Measurements from ENCODE around the gene SLC37A3. TPM values are rescaled to one million over a fixed set of nuclear protein-coding genes. Genes with fewer than 3 reads are reported as not detected.

SLC37A3 gene
- polyA plus RNA-seq, 2 of the 4 experiments (the other 2 are of a cell fraction): 26.9 to 53.2 TPM

DNA sequence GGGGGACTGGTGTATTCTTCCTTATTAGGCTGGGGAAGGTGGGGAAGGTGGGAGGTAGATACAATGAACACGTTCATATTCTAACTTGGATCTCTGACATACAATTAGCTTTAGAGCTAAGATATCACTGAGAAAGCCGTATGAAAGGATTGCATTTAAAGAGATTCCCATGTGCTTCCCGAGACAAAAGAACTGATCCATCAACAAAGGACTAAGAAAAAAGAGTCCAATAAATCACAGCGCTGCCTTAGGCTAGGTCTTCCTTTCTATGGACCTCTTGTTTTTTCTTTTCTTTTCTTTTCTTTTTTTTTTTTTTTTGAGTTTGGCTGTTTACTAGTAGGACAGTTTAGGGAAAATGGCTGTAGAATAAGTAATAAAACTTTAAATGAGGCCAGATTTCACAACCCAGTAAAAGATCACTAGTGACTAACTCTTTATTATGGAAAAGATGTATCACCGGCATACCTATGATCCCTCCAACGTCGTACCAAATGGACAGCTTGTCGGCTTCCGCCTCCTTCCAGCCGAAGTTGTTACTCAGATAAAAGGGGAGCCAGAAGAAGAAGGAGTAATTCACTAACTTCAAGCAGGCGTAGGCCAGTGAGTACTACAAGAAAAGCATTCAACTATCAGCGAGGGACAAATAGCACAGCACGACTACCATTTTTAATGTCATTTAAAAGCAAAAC is 50.0 kb downstream of the SLC37A3 start:
- H3K4me2 ChIP-seq: no peak overlapping the region
- no peaks in the 10 kb centered on the region for H3K4me1 ChIP-seq
- H3K9me3 ChIP-seq: no peaks in the 10 kb centered on the region
- TF ChIP-seq ZFP36 (IDR thresholded peaks at IDR 0.05; ENCODE audit: borderline replicate concordance, partially characterized antibody) (no peak), HEYL (CRISPR knock-in tag; IDR thresholded peaks at IDR 0.05) (no peak), BHLHE40 (IDR thresholded peaks at IDR 0.05; ENCODE audit: low read depth, low read length) (no peak), POLR2AphosphoS2 (conservative IDR thresholded peaks at IDR 0.05; ENCODE audit: low read length) (no peak), POLR2A (IDR thresholded peaks at IDR 0.05; ENCODE audit: low read length) (no peak), CHD2 (IDR thresholded peaks at IDR 0.05; ENCODE audit: low read length, partially characterized antibody) (no peak), HOXB5 (CRISPR knock-in tag; IDR thresholded peaks at IDR 0.05) (no peak), FOSL2 (IDR thresholded peaks at IDR 0.05) (no peak), FOSL2 (CRISPR knock-in tag; IDR thresholded peaks at IDR 0.05) (no peak), SMC3 (IDR thresholded peaks at IDR 0.05) (no peak), FOXS1 (CRISPR knock-in tag; IDR thresholded peaks at IDR 0.05) (no peak), CEBPB (IDR thresholded peaks at IDR 0.05) (no peak), HOXA7 (CRISPR knock-in tag; IDR thresholded peaks at IDR 0.05) (no peak), ZNF302 (CRISPR knock-in tag; IDR thresholded peaks at IDR 0.05) (no peak)
- TF ChIP-seq, protein P1, sequence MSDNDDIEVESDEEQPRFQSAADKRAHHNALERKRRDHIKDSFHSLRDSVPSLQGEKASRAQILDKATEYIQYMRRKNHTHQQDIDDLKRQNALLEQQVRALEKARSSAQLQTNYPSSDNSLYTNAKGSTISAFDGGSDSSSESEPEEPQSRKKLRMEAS (IDR thresholded peaks at IDR 0.05): no peak
- TF ChIP-seq, protein P2, sequence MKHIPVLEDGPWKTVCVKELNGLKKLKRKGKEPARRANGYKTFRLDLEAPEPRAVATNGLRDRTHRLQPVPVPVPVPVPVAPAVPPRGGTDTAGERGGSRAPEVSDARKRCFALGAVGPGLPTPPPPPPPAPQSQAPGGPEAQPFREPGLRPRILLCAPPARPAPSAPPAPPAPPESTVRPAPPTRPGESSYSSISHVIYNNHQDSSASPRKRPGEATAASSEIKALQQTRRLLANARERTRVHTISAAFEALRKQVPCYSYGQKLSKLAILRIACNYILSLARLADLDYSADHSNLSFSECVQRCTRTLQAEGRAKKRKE (CRISPR knock-in tag; IDR thresholded peaks at IDR 0.05; ENCODE audit: low read depth): no peak
- POLR2A ChIA-PET: no interaction called here
- CTCF ChIA-PET: interaction anchor here (0.6 kb wide), 1 partner anchor 44 kb away, joined by 3 read pairs; no protein-coding TSS in a partner anchor
- WGBS (ENCODE audit: missing lambda C conversion rate): 93% methylated on average over 13 of the region's 13 CpGs
- DNase-seq (ENCODE audit: low read depth in 1 of 2, low spot score in 1 of 2) (no peak), ATAC-seq (no peak), FAIRE-seq (no peak)
- H3K27ac ChIP-seq: no peak overlapping the region
- H3K4me3 ChIP-seq: no peak overlapping the region

DNA sequence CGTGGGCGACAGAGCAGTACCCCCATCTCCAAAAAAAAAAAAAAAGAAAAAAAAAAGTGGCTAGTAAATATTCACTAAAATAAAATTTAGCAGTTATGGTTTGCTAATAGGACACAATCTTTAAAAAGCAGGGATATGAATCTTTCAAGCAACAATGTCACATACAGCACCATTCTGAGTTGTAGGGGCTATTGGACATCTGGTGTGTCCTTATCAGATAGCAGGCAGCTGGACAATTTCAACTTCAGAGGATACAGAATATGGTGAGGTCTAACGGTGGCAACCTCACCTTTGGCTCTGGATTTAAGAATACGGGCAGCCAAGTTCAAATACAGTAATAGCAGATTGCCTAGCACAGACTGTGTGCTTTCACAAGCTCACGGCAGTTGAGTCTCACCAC is 51.1 kb downstream of the SLC37A3 start:
- TF ChIP-seq POLR2AphosphoS2 (conservative IDR thresholded peaks at IDR 0.05; ENCODE audit: low read length): no peak
- TF ChIP-seq GATA3 (IDR thresholded peaks at IDR 0.05; ENCODE audit: borderline replicate concordance): no peak
- TF ChIP-seq RNF2 (IDR thresholded peaks at IDR 0.05; ENCODE audit: borderline replicate concordance, low read depth): no peak
- 93% methylated on average over 5 of the region's 5 CpGs for WGBS (ENCODE audit: missing lambda C conversion rate)
- H3K4me1 ChIP-seq: no peaks in the 10 kb centered on the region
- no peak for FAIRE-seq
- H3K4me2 ChIP-seq: no peak overlapping the region
- DNase-seq (ENCODE audit: low read depth in 1 of 2, low spot score in 1 of 2): no peak
- ChIA-PET CTCF (no interaction called here), POLR2A (no interaction called here)
- no peaks in the 10 kb centered on the region for H3K9me3 ChIP-seq
- no peak for ATAC-seq
- no peak overlapping the region for H3K4me3 ChIP-seq
- H3K27ac ChIP-seq: no peak overlapping the region

DNA sequence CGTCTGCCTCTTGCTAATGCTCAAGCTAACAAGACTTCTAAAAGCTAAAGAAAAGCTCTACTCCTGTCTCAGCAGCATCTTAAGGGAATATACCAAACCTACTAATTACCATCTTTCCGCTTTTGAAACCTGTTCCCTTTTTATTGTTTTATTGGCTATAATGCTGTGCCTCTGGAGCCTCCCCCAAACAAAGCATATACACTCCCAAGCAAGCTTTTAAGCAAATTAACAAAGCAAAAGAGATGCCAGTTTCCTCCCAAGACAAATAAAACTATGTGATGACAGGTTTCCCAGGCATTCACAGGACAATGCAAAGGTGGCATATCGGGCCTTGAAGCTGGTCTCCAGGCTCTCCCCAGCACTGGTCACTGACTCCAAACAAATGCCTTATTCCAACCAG is 52.9 kb downstream of the SLC37A3 start:
- DNase-seq (ENCODE audit: low read depth in 1 of 2, low spot score in 1 of 2) (no peak), FAIRE-seq (no peak), ATAC-seq (no peak)
- H3K4me1 ChIP-seq: no peaks in the 10 kb centered on the region
- WGBS (ENCODE audit: missing lambda C conversion rate): 86% methylated on average over 3 of the region's 3 CpGs
- ChIA-PET CTCF (interaction anchor here (0.7 to 1.1 kb wide), 2 partner anchors 19 to 343 kb away, joined by 3 to 4 read pairs; no protein-coding TSS in a partner anchor), POLR2A (no interaction called here)
- no peaks in the 10 kb centered on the region for H3K9me3 ChIP-seq
- H3K27ac ChIP-seq: no peak overlapping the region
- TF ChIP-seq CEBPB (IDR thresholded peaks at IDR 0.05) (no peak), GATA3 (IDR thresholded peaks at IDR 0.05; ENCODE audit: borderline replicate concordance) (no peak), HOXA7 (CRISPR knock-in tag; IDR thresholded peaks at IDR 0.05) (no peak), CBX8 (IDR thresholded peaks at IDR 0.05) (no peak)
- TF ChIP-seq, protein P3, sequence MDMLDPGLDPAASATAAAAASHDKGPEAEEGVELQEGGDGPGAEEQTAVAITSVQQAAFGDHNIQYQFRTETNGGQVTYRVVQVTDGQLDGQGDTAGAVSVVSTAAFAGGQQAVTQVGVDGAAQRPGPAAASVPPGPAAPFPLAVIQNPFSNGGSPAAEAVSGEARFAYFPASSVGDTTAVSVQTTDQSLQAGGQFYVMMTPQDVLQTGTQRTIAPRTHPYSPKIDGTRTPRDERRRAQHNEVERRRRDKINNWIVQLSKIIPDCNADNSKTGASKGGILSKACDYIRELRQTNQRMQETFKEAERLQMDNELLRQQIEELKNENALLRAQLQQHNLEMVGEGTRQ (IDR thresholded peaks at IDR 0.05): no peak
- H3K4me2 ChIP-seq: no peak overlapping the region
- H3K4me3 ChIP-seq: no peak overlapping the region
